GM12891 (cell line): ENCODE measurements around the gene DEUP1.

Experiments used
- DNase-seq: peaks from one replicate; pipeline ENCODE4 v3.0.0; 2011; ENCODE audit warnings: low spot score; ENCODE audit not compliant: insufficient read length
- FAIRE-seq: peaks from 2 replicates; lab custom pipeline; 2011; peaks lifted over from hg19 to GRCh38; lab: Jason Lieb, UNC
- PAX5 ChIP-seq: IDR thresholded peaks from 2 replicates; pipeline ENCODE4 v1.6.1; 2011; ENCODE audit warnings: low read length, moderate library complexity, mild to moderate bottlenecking; ENCODE audit not compliant: insufficient read depth, severe bottlenecking
- POLR2A ChIP-seq: IDR thresholded peaks from 2 replicates; pipeline ENCODE4 v1.6.1; 2011; ENCODE audit warnings: low read depth, low read length, control low read depth
- POLR2AphosphoS5 ChIP-seq: IDR thresholded peaks from 2 replicates; pipeline ENCODE4 v1.6.1; 2011; ENCODE audit warnings: low read depth, low read length, control low read depth
- POU2F2 ChIP-seq: IDR thresholded peaks from 2 replicates; pipeline ENCODE4 v1.6.1; 2011; ENCODE audit warnings: low read depth, mild to moderate bottlenecking, control low read depth, low read length, moderate library complexity
- SPI1 ChIP-seq: IDR thresholded peaks from 2 replicates; pipeline ENCODE4 v1.6.1; 2011; ENCODE audit warnings: low read depth, low read length, control low read depth
- TAF1 ChIP-seq: IDR thresholded peaks from 2 replicates; pipeline ENCODE4 v1.6.1; 2011; ENCODE audit warnings: low read depth, low read length, control low read depth

Gene DEUP1

GRCh38 chr11:93350835-93351234 lies 20.3 kb downstream of the DEUP1 start:
- TF ChIP-seq POU2F2: no peak
- DNase-seq: no peak
- FAIRE-seq: no peak

- no peak for TF ChIP-seq POU2F2
- no peak for TF ChIP-seq POLR2A
- no peak for TF ChIP-seq PAX5
- TF ChIP-seq SPI1: no peak
- no peak for TF ChIP-seq TAF1
- no peak for TF ChIP-seq POLR2AphosphoS5
- no peak for FAIRE-seq
Measured at GRCh38 chr11:93359396-93359795, 28.9 kb downstream of the DEUP1 start.

GRCh38 chr11:93361435-93361834 lies 30.9 kb downstream of the DEUP1 start:
- DNase-seq (no peak), FAIRE-seq (no peak)
- TF ChIP-seq POLR2AphosphoS5 (no peak), POLR2A (no peak), PAX5 (no peak), TAF1 (no peak), POU2F2 (no peak), SPI1 (no peak)

More at GRCh38 chr11:93359396-93359795, 28.9 kb downstream of the DEUP1 start:
- DNase-seq: no peak

GRCh38 chr11:93368022-93368421 lies 37.5 kb downstream of the DEUP1 start:
- no peak for TF ChIP-seq POLR2AphosphoS5
- no peak for TF ChIP-seq SPI1
- no peak for TF ChIP-seq POU2F2
- no peak for TF ChIP-seq TAF1
- no peak for TF ChIP-seq PAX5
- TF ChIP-seq POLR2A: no peak
- no peak for DNase-seq
- FAIRE-seq: no peak

GRCh38 chr11:93370260-93370659 lies 39.7 kb downstream of the DEUP1 start:
- FAIRE-seq (no peak), DNase-seq (no peak)
- TF ChIP-seq POLR2AphosphoS5 (no peak), POU2F2 (no peak), SPI1 (no peak), TAF1 (no peak), POLR2A (no peak), PAX5 (no peak)

GRCh38 chr11:93389737-93390136 lies 59.2 kb downstream of the DEUP1 start:
- TF ChIP-seq POU2F2 (no peak), POLR2AphosphoS5 (no peak), SPI1 (no peak), PAX5 (no peak), TAF1 (no peak), POLR2A (no peak)
- DNase-seq (no peak), FAIRE-seq (no peak)

- TF ChIP-seq POLR2A (no peak), SPI1 (no peak), POLR2AphosphoS5 (no peak), TAF1 (no peak), POU2F2 (no peak), PAX5 (no peak)
- no peak for DNase-seq
- FAIRE-seq: no peak
Measured at GRCh38 chr11:93392867-93393266, 62.3 kb downstream of the DEUP1 start.

- no peak for FAIRE-seq
- TF ChIP-seq POLR2A (no peak), POU2F2 (no peak), POLR2AphosphoS5 (no peak), SPI1 (no peak)
- DNase-seq: no peak
Measured at GRCh38 chr11:93393386-93393785, 62.8 kb downstream of the DEUP1 start.

- DNase-seq (no peak), FAIRE-seq (no peak)
- TF ChIP-seq POLR2A (no peak), PAX5 (no peak), POU2F2 (no peak), TAF1 (no peak), POLR2AphosphoS5 (no peak), SPI1 (no peak)
Measured at GRCh38 chr11:93394488-93394887, 63.9 kb downstream of the DEUP1 start.

GRCh38 chr11:93396316-93396715 lies 65.8 kb downstream of the DEUP1 start:
- FAIRE-seq (no peak), DNase-seq (no peak)
- TF ChIP-seq SPI1 (no peak), POLR2AphosphoS5 (no peak), TAF1 (no peak), PAX5 (no peak), POLR2A (no peak), POU2F2 (no peak)
